ENCODE results near the gene OR4D1.
"Not testable (repeated sequence)": the region's sequence is repeated elsewhere in the genome, so short reads cannot be mapped to it uniquely, and the experiment has no call there.

Gene OR4D1

DNA sequence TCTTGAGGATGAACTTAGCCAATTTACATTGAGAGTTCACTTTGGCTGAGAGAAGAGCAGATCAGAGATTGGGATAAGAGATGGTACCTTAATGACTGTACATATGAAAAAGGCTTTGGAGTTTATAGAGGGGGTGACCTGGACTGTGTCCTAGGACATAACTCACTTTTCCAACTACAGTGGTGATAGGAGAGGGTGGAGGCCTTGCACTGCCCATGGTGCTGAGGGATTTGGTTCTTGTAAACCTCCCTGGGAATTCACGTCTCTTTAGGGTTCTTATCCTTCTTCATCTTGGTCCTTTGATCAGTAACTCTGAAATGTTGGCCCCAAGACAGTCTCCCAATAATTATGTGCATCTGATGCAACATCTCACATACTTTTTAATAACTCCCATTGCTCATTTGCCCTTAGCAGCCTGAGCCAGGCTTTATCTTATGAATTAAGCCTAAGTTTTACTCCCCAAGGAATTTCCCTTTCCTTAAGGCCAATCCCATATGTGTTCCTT lies at the start of gene OR4D1:
TSS of gene OR4D1 (plus strand) at position 455 of the 505 bp plus-strand sequence. CDS start 6,770 bp downstream, outside the sequence.
- DNase-seq: no peak

GRCh38 chr17:58100506-58100905 lies 47.7 kb upstream of the OR4D1 start:
- DNase-seq: no peak

DNA sequence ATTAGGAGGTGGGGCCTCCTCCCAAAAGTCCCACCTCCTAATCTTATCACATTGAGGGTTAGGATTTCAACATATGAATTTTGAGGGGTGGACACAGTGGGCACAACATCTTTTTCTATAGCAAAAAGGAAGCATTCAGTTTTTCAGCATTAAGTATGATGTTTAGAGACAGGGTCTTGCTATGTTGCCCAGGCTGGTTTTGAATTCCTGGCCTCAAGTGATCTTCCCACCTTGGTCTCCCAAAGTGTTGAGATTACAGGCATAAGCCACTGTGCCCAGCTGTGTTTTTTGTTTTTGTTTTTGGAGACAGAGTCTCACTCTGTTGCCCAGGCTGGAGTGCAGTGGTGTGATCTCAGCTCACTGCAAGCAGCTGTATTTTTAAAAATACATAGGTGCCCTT lies 46.3 kb upstream of the OR4D1 start:
- DNase-seq: not testable (repeated sequence)

GRCh38 chr17:58105093-58105492 lies 43.1 kb upstream of the OR4D1 start:
- DNase-seq: no peak

DNA sequence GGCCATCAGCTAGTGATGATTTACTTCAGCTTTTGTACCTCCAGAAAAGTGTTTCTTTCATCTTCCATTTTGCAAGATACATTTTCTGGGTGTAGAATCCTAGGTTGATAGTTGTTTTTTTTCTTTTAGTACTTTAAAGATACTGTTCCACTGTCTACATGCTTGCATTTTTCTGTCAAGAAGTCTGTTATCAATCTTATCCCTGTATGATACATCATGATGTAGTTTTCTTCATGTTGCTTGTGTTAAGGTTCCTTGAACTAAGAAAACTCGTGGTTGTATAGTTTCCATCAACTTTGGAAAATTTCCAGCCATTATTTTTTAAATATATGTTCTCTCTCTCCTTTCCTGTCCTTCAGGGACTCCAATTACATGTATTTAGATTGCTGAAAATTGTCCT lies 40.9 kb upstream of the OR4D1 start:
- DNase-seq: no peak

GRCh38 chr17:58109197-58109596 lies 39.0 kb upstream of the OR4D1 start:
- DNase-seq: no peak

DNA sequence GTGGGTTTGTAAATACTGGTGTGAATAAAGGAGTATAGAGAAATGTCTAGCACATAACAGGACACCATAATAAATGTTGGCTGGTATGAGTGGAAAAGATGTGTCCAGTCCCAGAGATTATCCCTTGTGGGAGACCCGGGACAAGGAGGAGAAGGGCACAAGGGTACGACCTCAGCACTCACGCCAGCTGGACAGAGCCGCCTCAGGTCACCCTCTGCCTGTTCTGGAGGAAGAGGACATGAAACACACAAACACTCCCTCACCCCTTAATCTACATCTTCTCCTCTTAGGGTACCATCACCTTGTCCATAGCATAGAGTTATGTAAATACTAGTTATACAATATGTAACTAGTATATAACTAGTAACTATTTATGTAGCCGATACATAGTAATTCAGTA lies 38.2 kb upstream of the OR4D1 start:
- DNase-seq: no peak

DNA sequence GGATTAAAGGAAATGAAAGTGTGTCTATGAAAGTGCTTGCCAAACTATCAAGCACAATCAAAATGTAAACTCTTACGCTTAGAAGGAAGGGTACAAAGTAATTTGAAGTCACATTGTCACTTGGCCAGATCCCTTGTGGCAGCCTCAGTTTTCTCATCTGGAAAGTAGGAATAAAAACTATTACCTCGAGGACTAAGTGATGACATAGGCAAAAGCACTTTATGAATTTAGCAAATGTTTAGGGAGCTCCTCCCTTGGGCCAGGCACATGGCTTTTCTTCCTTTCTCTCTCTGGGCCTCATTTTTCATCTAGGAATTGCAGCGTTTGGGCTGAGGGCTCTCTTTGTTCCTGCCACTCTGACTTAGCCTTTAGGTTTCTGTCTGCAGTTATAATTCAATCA lies 36.5 kb upstream of the OR4D1 start:
- DNase-seq: no peak

GRCh38 chr17:58112970-58113631 lies 35.1 kb upstream of the OR4D1 start:
- DNase-seq: peak; percentile 67

DNA sequence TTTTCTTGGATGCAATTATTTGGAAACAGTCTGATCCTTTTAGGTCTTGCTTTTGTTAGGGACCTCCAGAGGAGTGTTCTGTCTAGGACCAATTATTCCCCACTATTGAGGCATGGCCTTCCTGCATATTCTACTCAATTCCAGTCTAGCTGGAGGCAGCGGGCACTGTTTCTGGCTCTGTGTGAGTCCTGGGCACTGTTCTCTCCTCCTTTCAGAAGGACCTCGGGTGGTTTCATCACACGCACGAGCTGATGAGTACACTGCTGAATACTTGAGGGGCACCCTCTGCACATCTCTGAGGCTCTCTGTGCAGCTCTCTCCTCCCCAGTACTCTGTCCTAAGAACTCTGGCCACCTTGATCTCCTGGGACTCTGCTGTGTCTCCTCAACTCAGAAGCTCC lies 34.2 kb upstream of the OR4D1 start:
- no peak for DNase-seq

DNA sequence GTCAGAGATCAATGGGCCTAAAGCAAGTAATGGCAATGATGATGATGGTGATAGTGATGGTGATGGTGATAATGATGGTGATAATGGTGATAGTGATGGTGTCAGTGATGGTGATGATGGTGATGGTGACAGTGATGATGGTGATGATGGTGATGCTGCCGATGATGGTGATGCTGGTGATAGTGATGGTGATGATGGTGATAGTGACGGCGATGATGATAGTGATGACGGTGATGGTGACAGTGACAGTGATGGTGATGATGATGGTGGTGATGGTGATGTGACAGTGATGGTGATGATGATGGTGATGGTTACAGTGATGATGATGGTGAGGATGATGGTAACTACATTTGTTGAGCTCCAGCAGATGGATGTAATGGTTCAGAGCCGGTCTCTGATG lies 30.8 kb upstream of the OR4D1 start:
- no peak for DNase-seq

DNA sequence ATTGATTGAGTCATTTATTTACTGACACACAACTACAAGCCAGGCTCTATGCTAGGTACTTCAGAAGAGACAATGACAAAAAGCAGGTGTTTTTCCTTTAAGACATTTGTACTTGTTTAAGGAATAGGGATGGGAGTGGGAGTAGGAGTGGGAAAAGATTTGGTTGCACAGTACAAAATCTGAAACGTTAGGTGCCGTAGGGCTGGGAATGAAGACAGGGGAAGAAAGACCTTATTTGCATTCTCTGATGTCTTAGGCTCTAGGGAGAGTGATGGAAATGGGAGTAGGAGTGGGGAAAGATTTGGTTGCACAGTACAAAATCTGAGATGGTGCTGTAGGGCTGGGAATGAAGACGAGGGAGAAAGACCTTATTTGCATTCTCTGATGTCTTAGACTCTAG lies 28.7 kb upstream of the OR4D1 start:
- no peak for DNase-seq

GRCh38 chr17:58120195-58120822 lies 27.9 kb upstream of the OR4D1 start:
- peak; percentile 43 for DNase-seq

DNA sequence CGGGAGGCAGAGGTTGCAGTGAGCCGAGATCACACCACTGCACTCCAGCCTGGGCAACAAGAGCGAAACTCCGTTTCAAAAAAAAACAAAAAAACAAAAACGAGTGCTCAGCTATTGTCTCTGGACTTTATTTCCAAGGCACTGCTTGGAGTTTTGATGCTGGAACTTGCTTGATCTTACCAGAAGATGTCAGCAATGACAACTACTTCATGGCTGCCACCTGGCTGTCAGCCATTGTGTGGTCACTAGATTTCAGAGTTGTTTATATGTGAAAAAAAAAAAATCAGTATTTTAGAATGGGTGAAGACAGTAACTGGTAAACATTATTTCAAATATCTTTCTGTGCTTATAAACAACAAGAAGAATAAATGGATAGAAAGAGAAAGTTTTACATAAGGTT lies 26.3 kb upstream of the OR4D1 start:
- DNase-seq: peak; percentile 32

GRCh38 chr17:58127846-58128245 lies 20.3 kb upstream of the OR4D1 start:
- no peak for DNase-seq

DNA sequence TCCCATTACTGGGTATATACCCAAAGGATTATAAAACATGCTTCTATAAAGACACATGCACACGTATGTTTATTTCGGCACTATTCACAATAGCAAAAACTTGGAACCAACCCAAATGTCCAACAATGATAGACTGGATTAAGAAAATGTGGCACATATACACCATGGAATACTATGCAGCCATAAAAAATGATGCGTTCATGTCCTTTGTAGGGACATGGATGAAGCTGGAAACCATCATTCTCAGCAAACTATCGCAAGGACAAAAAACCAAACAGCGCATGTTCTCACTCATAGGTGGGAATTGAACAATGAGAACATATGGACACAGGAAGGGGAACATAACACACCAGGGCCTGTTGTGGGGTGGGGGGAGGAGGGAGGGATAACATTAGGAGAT lies 15.5 kb upstream of the OR4D1 start:
- not testable (repeated sequence) for DNase-seq

DNA sequence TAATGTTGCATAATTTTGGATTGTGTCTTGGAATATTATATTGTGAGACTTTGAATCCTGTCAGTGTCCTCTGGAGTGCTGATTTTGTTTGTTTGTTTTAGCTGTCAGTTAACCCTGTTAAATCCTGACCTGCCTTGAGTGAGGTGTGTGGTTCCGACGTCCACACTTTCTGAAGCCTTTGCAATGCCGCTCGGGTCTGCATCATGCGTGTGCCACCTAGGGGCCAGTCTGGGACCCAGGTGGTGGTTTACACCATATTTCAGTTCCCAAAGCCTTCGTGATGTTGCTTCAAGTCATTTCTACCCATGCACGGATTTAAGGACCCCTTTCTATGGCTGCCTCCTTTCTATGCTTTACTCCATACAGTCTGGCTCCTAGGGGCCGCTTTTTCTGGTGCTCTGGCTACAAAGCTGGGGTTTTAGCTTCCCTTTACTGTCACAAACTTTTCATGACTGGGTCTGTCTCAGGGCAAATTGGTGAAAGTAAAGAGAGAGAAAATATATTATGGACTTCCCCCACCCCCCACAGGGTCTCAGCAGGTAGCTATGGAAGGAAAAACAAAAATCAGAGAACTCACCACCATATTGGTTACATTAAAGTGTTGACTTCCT lies 11.4 kb upstream of the OR4D1 start:
- no peak for DNase-seq

DNA sequence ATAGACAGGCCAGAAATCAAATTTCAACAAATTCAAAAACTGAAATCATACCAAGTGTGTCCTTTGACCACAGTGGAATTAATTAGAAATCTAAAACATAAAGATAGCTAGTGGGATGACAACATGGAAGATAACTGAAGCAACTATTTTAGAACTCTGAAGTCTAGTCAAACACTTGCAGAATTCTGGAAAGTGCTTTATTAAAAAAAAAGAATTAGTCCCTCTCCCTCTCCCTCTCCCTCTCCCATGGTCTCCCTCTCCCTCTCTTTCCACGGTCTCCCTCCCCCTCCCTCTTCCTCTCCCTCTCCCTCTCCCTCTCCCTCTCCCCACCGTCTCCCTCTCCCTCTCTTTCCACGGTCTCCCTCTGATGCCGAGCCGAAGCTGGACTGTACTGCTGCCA lies 6.7 kb upstream of the OR4D1 start:
- no peak for DNase-seq

DNA sequence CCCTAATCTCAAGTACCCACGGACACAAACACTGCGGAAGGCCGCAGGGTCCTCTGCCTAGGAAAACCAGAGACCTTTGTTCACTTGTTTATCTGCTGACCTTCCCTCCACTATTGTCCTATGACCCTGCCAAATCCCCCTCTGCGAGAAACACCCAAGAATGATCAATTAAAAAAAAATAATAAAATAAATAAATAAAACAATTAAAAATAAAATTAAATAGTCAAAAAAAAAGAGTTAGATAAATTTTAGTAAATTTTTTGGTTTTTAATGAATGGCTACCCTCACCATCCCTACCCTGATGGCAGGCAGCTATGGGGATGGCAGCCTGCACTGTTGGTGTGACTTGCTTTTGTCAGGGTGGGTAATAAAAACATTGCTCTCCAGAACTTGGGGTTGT lies 4.8 kb upstream of the OR4D1 start:
- not testable (repeated sequence) for DNase-seq

- DNase-seq: no peak
Measured at GRCh38 chr17:58144801-58145200, 3.4 kb upstream of the OR4D1 start.

DNA sequence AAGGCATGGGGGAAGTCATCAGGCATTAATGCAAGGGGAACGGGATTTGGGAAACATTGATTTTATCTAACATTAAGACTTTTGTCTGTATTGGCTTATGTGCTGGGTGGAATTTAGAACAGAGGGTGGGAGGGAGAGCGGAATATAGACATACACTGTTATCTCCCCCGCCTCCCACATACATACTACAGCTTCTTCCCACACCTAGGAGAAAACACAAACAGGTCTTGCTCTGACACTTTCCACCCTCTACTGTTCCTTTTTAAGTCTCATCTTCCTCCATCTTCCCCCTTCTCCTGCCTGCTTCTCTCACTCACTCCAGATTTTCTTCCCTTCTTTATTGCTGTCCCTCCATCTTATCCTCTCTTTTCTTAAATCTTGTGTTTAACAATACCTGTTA lies 425 bp downstream of the OR4D1 start:
- no peak for DNase-seq

DNA sequence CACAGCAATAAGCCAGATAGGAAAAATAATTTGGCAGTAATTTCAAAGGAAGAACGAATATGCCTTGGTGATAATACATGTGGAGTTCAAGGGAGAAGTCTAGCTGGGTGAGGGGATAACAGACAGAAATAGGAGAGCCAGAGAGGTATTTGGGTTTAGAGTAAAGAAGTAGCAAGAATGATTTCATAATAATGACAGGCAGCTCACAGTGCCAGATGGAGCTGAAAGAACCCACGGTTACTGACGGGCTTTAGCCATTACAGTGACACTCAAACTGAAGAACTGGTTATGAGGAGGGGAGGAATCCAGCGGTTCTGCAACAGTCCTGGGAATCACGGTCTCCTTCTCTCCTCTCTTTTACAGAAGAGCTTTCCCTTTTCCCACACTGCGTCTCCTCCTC lies 2.2 kb downstream of the OR4D1 start:
- no peak for DNase-seq

- no peak for DNase-seq
Measured at GRCh38 chr17:58153046-58153445, 4.9 kb downstream of the OR4D1 start.

DNA sequence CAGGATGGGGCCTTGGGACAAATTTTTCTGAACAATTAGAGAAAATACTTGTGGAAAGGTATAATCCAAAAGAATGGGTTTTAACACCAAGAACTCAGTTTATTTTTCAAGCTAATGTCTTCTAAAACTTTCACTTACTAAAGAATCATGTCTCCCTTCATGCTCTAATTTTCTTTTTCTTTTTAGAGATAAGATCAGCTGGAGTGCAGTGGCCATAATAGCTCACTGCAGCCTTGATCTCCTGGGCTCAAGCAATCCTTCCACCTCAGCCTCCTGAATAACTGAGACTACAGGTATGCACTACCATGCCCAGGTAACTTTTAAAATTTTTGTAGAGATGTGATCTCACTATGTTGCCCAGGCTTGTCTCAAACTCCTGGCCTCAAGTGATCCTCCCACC lies 5.5 kb downstream of the OR4D1 start:
- DNase-seq: no peak

Measured in EL (cell line).